Chondrocyte (in vitro differentiated cells): Measurements from ENCODE around the gene CATSPER3. TPM values are rescaled to one million over a fixed set of nuclear protein-coding genes. Genes with fewer than 3 reads are reported as not detected.

Experiments
- DNase-seq: peaks from one replicate; pipeline ENCODE4 v3.0.0; 2021; ENCODE audit warnings: mixed read lengths, low spot score
- H3K27ac Mint-ChIP-seq: one replicate; pipeline ENCODE4 v1.8.0; 2021; ENCODE audit warnings: mild to moderate bottlenecking, moderate library complexity, mixed read lengths; ENCODE audit not compliant: unreplicated experiment
- H3K27me3 Mint-ChIP-seq: 2 replicates; pipeline ENCODE4 v1.8.0; 2021; ENCODE audit warnings: low read depth, mixed read lengths
- H3K36me3 Mint-ChIP-seq: 2 replicates; pipeline ENCODE4 v1.8.0; 2021; ENCODE audit warnings: low read depth, mixed read lengths
- H3K4me1 Mint-ChIP-seq: 2 replicates; pipeline ENCODE4 v1.8.0; 2021; ENCODE audit warnings: low read depth, mild to moderate bottlenecking, mixed read lengths
- H3K4me3 Mint-ChIP-seq: one replicate; pipeline ENCODE4 v1.8.0; 2021; ENCODE audit warnings: mild to moderate bottlenecking, moderate library complexity, mixed read lengths; ENCODE audit not compliant: unreplicated experiment
- H3K9me3 Mint-ChIP-seq: 2 replicates; pipeline ENCODE4 v1.8.0; 2021; ENCODE audit warnings: low read depth, mixed read lengths
- total RNA-seq: library from RNA; stranded (reverse); gene quantifications from 3 replicates; pipeline ENCODE4 v1.2.1, GENCODE V29; 2021
- TF ChIP-seq, protein P1 (sequence below): fragments of 200-600 bp; sonication (generic); IDR thresholded peaks from 2 replicates; pipeline ENCODE4 v1.5.0; 2021; ENCODE audit warnings: antibody characterized with exemption, mild to moderate bottlenecking, moderate library complexity

CATSPER3 gene
- total RNA-seq, 1 donor from 2014 or later = 0.17 TPM

DNA sequence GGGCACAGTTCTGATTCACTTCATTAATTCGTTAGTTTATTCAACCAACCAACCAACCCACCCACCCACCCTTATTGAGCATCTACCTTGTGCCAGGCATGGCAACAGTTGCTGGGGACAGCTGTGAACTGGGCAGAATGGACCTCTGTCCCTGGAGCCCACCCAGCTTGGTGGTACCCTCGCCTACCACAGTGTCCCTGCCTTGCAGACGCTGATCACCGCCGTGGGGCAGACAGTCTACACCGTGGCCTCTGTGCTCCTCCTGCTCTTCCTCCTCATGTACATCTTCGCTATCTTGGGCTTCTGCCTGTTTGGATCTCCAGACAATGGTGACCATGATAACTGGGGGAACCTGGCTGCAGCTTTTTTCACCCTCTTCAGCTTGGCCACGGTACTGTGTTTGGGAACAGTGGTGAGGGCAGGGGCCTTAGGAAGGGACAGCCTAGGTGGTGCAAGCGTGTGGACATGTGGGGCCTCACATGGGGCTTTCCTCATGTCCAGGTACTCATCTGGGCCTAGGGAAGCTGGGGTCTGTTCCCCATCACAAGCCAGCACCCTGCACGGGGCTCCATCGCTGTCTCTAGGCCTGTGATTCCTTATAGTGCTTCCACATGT, 40.1 kb downstream of the CATSPER3 start:
- H3K27ac Mint-ChIP-seq = no peak overlapping the region
- H3K36me3 Mint-ChIP-seq = peaks cover 1% of the 10 kb centered on the region
- H3K9me3 Mint-ChIP-seq = no peaks in the 10 kb centered on the region
- H3K4me1 Mint-ChIP-seq = peaks cover 3% of the 10 kb centered on the region
- H3K4me3 Mint-ChIP-seq = no peak overlapping the region
- peaks cover 13% of the 10 kb centered on the region for H3K27me3 Mint-ChIP-seq
- no peak for DNase-seq
- TF ChIP-seq, protein P1, sequence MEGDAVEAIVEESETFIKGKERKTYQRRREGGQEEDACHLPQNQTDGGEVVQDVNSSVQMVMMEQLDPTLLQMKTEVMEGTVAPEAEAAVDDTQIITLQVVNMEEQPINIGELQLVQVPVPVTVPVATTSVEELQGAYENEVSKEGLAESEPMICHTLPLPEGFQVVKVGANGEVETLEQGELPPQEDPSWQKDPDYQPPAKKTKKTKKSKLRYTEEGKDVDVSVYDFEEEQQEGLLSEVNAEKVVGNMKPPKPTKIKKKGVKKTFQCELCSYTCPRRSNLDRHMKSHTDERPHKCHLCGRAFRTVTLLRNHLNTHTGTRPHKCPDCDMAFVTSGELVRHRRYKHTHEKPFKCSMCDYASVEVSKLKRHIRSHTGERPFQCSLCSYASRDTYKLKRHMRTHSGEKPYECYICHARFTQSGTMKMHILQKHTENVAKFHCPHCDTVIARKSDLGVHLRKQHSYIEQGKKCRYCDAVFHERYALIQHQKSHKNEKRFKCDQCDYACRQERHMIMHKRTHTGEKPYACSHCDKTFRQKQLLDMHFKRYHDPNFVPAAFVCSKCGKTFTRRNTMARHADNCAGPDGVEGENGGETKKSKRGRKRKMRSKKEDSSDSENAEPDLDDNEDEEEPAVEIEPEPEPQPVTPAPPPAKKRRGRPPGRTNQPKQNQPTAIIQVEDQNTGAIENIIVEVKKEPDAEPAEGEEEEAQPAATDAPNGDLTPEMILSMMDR = no peak

DNA sequence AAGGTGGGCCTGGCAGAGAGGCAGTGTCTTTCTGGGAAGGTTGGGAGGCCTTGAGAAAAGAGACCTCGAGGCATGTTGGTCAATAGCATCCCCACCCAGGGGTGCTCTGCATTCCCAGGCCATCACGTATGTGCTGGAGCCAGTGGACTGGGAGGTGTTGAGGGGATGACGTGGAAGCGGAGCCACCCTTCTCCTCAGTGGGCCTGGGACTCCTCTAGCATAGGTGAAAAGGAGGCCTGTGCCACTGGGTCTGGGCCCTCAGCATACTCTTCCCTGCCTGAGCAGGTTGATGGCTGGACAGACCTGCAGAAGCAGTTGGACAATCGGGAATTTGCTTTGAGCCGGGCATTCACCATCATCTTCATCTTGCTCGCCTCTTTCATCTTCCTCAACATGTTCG, 40.8 kb downstream of the CATSPER3 start:
- Mint-ChIP-seq H3K4me1 (peaks cover 10% of the 10 kb centered on the region), H3K36me3 (peaks cover 1% of the 10 kb centered on the region), H3K4me3 (no peak overlapping the region), H3K27me3 (peaks cover 16% of the 10 kb centered on the region), H3K9me3 (peaks cover 3% of the 10 kb centered on the region), H3K27ac (no peak overlapping the region)
- TF ChIP-seq, protein P1 = no peak
- no peak for DNase-seq

DNA sequence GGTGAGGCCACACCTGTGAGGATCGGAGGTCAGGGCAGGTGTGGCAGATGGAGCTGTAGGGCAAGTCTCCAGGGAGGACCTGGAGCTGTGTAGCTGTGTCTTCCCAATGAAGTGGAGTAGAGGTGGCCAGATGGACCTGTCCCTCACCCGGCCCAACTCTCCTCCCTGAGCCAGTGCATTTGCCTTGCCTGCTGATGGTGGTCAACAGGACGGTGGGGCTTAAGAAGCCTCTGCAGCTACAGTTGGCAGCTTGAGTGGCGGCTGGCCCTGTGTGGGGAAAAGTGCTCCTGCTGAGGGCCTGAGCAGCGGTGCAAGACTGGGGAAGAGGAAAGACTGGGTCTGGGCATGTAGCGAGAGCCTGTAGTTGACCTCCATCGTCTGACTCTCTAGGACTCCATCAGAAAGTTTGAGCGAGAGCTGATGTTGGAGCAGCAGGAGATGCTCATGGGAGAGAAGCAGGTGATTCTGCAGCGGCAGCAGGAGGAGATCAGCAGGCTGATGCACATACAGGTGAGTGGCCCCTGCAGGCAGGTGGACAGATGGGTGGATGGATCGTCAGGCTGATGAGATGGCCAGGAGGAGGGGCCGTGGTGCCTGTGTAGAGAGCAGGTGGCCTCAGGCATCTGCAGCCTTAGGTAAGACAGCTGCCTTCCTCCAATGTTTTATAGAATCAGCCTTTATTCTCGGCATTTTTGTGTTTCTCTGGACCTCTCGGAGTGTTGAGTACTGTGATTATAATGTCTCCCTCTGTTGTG, 41.5 kb downstream of the CATSPER3 start:
- TF ChIP-seq, protein P1 = no peak
- peaks cover 1% of the 10 kb centered on the region for H3K36me3 Mint-ChIP-seq
- H3K27me3 Mint-ChIP-seq = peaks cover 15% of the 10 kb centered on the region
- no peak for DNase-seq
- no peak overlapping the region for H3K27ac Mint-ChIP-seq
- peaks cover 4% of the 10 kb centered on the region for H3K9me3 Mint-ChIP-seq
- H3K4me1 Mint-ChIP-seq = peaks cover 15% of the 10 kb centered on the region
- no peak overlapping the region for H3K4me3 Mint-ChIP-seq

DNA sequence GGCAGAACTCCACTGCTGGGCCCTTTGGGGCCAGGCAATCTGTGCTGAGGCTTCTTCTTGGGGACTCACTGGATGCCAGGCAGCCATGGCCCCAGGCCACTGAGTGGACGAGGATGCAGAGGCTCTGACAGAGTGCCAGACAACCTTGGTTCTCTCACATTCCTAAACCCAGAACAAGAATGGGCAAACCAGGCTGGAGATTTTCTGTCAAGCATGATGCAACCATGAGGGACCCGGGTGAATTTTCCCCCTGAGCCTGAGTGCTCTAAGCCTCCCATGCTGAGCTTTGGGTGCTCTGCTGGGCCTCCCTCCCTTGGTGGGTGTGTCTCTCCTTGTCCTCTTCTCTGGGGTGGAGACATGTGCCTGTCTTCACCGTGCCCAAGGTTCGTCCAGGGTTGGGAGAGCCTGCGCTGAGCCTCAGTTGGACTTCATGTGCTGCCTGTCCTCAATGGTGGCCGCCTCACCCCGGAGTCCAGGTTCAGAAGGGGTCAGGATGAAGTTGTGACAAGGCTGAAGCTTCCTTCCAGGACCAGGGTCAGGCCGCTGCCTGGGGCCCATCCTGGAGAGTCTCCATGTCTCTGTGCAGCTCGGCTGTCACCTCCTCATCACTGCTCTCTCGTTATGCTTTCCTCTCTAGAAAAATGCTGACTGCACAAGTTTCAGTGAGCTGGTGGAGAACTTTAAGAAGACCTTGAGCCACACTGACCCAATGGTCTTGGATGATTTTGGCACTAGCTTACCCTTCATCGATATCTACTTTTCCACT, 42.2 kb downstream of the CATSPER3 start:
- TF ChIP-seq, protein P1 = no peak
- Mint-ChIP-seq H3K4me1 (peaks cover 19% of the 10 kb centered on the region), H3K27ac (no peak overlapping the region), H3K27me3 (peaks cover 8% of the 10 kb centered on the region), H3K9me3 (peaks cover 4% of the 10 kb centered on the region), H3K36me3 (peaks cover 1% of the 10 kb centered on the region), H3K4me3 (no peak overlapping the region)
- DNase-seq = no peak
